ENCODE measurements around the gene HAGHL. TPM values are rescaled to one million over a fixed set of nuclear protein-coding genes. Genes with fewer than 3 reads are reported as not detected.

The HAGHL gene
- total and polyA plus RNA-seq, 2 donors from 2014 or later, result 7.5 to 18.0 TPM

DNA sequence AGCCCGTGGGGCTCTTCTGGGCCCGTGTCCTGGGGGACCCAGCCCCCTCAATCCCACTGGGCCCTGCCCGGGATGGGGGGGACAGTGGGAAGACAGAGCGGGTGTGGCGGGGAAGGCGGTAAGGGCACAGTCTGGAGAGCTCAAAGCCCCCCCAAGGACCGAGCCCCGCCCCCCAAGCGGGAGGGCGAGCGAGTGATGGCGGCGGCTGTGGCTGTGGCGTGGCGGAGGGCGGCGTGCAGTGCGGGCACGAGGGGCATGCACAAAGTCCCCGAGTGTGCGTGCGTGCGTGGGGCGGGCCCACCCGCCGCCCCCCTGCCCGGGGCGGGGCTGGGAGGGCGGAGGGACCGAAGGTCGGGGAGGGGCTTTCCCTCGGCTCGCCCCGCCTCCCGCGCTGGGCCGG, 33.1 kb upstream of the HAGHL start:
- Histone ChIP-seq H3K9ac (ENCODE audit: low read length in 3 of 3) (no peak overlapping the region), H3K27ac (ENCODE audit: low read depth in 2 of 2, low read length in 2 of 2) (no peak overlapping the region), H3K27me3 (ENCODE audit: control insufficient read depth, insufficient read depth, low read length) (peaks cover 4% of the 10 kb centered on the region), H3K9me3 (ENCODE audit: control insufficient read depth in 2 of 3, insufficient read depth in 1 of 3, low read length in 3 of 3) (no peaks in the 10 kb centered on the region), H3K4me1 (ENCODE audit: control insufficient read depth in 2 of 3, insufficient read depth in 2 of 3, low read depth in 1 of 3, low read length in 3 of 3) (peaks cover 0 to 16% (median 0%) of the 10 kb centered on the region in 3 donors), H3K4me3 (ENCODE audit: low read length in 3 of 3) (no peak overlapping the region), H3K36me3 (ENCODE audit: control insufficient read depth in 2 of 3, insufficient read depth in 3 of 3, low read length in 3 of 3) (no peaks in the 10 kb centered on the region)
- TF ChIP-seq, protein P1, sequence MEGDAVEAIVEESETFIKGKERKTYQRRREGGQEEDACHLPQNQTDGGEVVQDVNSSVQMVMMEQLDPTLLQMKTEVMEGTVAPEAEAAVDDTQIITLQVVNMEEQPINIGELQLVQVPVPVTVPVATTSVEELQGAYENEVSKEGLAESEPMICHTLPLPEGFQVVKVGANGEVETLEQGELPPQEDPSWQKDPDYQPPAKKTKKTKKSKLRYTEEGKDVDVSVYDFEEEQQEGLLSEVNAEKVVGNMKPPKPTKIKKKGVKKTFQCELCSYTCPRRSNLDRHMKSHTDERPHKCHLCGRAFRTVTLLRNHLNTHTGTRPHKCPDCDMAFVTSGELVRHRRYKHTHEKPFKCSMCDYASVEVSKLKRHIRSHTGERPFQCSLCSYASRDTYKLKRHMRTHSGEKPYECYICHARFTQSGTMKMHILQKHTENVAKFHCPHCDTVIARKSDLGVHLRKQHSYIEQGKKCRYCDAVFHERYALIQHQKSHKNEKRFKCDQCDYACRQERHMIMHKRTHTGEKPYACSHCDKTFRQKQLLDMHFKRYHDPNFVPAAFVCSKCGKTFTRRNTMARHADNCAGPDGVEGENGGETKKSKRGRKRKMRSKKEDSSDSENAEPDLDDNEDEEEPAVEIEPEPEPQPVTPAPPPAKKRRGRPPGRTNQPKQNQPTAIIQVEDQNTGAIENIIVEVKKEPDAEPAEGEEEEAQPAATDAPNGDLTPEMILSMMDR (IDR thresholded peaks at IDR 0.05; ENCODE audit: borderline replicate concordance, extremely low read depth, insufficient read depth), result no peak
- FAIRE-seq (no peak), DNase-seq (peak in 1 of 5 donors; percentile 23)
- intact Hi-C loops (cut with DNase I), result no loop called here

DNA sequence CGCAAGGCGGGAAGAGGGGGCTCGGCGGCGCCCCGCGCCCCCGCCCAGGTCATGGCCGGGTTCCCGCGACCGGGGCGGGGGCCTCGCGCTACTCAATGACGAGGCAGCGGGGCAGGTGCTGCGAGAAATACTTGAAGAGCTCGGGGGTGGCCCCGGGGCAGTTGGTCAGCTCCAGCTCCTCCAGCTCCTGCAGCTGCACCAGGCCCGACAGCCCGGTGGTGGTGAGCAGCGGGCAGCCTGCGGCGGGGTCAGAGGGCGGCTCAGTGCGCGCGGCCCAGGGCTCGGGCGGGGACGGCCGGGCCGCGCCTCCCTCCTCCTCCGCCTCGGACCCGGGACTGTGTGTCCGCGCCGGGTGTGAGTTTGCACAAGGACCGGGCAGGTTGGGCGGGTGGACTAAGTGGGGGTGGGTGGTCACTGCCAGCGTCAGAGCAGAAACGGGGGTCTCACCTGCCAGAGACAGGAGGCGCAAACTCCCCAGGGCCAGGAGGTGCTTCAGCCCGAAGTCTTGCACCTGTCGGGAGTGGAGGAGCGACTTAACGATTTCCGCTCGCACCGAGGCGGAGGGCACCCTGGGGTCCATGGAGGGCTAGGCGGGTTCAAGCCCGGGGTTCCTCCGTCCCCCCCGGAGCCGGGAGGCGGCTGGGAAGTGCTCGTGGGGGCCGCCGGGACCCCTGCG, 32.6 kb upstream of the HAGHL start:
- no peak for FAIRE-seq

DNA sequence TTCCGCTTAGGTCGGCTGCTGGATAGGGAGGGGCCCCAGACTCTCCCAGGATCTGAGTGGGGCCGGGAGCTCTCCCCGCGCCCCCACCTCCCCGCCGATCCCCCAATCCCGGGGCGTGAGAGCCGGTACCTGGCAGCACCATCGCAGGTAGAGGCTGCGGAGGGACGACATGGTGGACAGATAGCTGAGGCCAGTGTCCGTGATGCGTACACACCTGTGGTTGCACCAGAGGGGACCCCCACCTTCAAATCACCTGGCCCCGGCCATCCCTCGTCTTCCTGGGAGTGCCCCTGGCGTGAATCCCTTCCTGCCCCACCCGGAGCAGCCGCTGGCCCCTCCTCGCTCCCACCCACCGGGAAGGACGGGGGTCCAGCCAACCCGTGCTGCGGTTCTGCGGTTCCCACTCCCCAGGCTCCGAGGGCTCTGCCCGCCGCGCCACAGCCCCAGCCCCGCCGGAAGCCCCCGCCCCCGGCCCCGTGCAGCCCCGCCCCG, 32.0 kb upstream of the HAGHL start:
- FAIRE-seq, result no peak
- peaks cover 4% of the 10 kb centered on the region for H3K27me3 ChIP-seq (ENCODE audit: control insufficient read depth, insufficient read depth, low read length)
- intact Hi-C loops (cut with DNase I), result no loop called here
- no peaks in the 10 kb centered on the region for H3K36me3 ChIP-seq (ENCODE audit: control insufficient read depth in 2 of 3, insufficient read depth in 3 of 3, low read length in 3 of 3)
- TF ChIP-seq, protein P1 (IDR thresholded peaks at IDR 0.05; ENCODE audit: borderline replicate concordance, extremely low read depth, insufficient read depth), result no peak
- H3K4me3 ChIP-seq (ENCODE audit: low read length in 3 of 3), result no peak overlapping the region
- DNase-seq, result peak in 1 of 5 donors; percentile 86
- H3K9ac ChIP-seq (ENCODE audit: low read length in 3 of 3), result no peak overlapping the region
- peaks cover 0 to 5% (median 0%) of the 10 kb centered on the region in 3 donors for H3K4me1 ChIP-seq (ENCODE audit: control insufficient read depth in 2 of 3, insufficient read depth in 2 of 3, low read depth in 1 of 3, low read length in 3 of 3)
- no peaks in the 10 kb centered on the region for H3K9me3 ChIP-seq (ENCODE audit: control insufficient read depth in 2 of 3, insufficient read depth in 1 of 3, low read length in 3 of 3)
- no peak overlapping the region for H3K27ac ChIP-seq (ENCODE audit: low read depth in 2 of 2, low read length in 2 of 2)

More for the DNA sequence above, 32.6 kb upstream of the HAGHL start:
- peaks cover 0 to 10% (median 0%) of the 10 kb centered on the region in 3 donors for H3K4me1 ChIP-seq (ENCODE audit: control insufficient read depth in 2 of 3, insufficient read depth in 2 of 3, low read depth in 1 of 3, low read length in 3 of 3)
- intact Hi-C loops (cut with DNase I), result no loop called here
- no peak overlapping the region for H3K27ac ChIP-seq (ENCODE audit: low read depth in 2 of 2, low read length in 2 of 2)
- no peaks in the 10 kb centered on the region for H3K9me3 ChIP-seq (ENCODE audit: control insufficient read depth in 2 of 3, insufficient read depth in 1 of 3, low read length in 3 of 3)
- H3K36me3 ChIP-seq (ENCODE audit: control insufficient read depth in 2 of 3, insufficient read depth in 3 of 3, low read length in 3 of 3), result no peaks in the 10 kb centered on the region
- TF ChIP-seq, protein P1 (IDR thresholded peaks at IDR 0.05; ENCODE audit: borderline replicate concordance, extremely low read depth, insufficient read depth), result no peak
- peaks cover 4% of the 10 kb centered on the region for H3K27me3 ChIP-seq (ENCODE audit: control insufficient read depth, insufficient read depth, low read length)
- no peak for DNase-seq
- no peak overlapping the region for H3K4me3 ChIP-seq (ENCODE audit: low read length in 3 of 3)
- no peak overlapping the region for H3K9ac ChIP-seq (ENCODE audit: low read length in 3 of 3)
